Limb (tissue), 2 donors: ENCODE results near the gene SPACA1.

Source experiments
- DNase-seq, 2 donors: peaks; one replicate each; pipeline ENCODE4 v3.0.0-alpha.2; 2016; ENCODE audit errors: extremely low spot score in 2 of 2

Gene SPACA1

GRCh38 chr6:88105741-88106340, 58.2 kb downstream of the SPACA1 start:
- no peak for DNase-seq

- no peak for DNase-seq
Observed at GRCh38 chr6:88107241-88107640, 59.6 kb downstream of the SPACA1 start.

- DNase-seq, result no peak
Observed at GRCh38 chr6:88111991-88112390, 64.3 kb downstream of the SPACA1 start.

- no peak for DNase-seq
Observed at GRCh38 chr6:88114838-88115237, 67.2 kb downstream of the SPACA1 start.

- DNase-seq, result no peak
Observed at GRCh38 chr6:88115307-88115706, 67.7 kb downstream of the SPACA1 start.

GRCh38 chr6:88116276-88116675, 68.6 kb downstream of the SPACA1 start:
- DNase-seq, result no peak
